Lung (tissue), 12 donors: ENCODE results near the gene FRMD4A. TPM values are rescaled to one million over a fixed set of nuclear protein-coding genes. Genes with fewer than 3 reads are reported as not detected.
"Not testable (repeated sequence)": the region's sequence is repeated elsewhere in the genome, so short reads cannot be mapped to it uniquely, and the experiment has no call there.

Experiments
- ATAC-seq: fragments of 200-7000 bp; cut with Tn5 transposase; one replicate; pipeline ENCODE4 v1.9.1; 2020; ENCODE audit warnings: moderate number of reproducible peaks; ENCODE audit not compliant: insufficient read depth, low FRiP score
- DNase-seq, 3 donors: peaks; one replicate each; pipeline ENCODE4 v3.0.0-alpha.2; 2013 to 2017
- H3K27ac ChIP-seq, 2 donors: one replicate each; pipeline ENCODE4 v1.5.1; 2013; ENCODE audit warnings: mild to moderate bottlenecking in 2 of 2, moderate library complexity in 2 of 2, control low read depth in 1 of 2, inconsistent platforms in 1 of 2, low read depth in 1 of 2, low read length in 1 of 2
- H3K27me3 ChIP-seq, 3 donors: one replicate each; pipeline ENCODE4 v1.5.1; 2013; ENCODE audit warnings: low read length in 2 of 3; ENCODE audit not compliant: control insufficient read depth in 3 of 3, insufficient read depth in 3 of 3
- H3K36me3 ChIP-seq, 4 donors: one replicate each; pipeline ENCODE4 v1.5.1; 2013; ENCODE audit warnings: low read length in 4 of 4, mild to moderate bottlenecking in 1 of 4, moderate library complexity in 1 of 4; ENCODE audit not compliant: control insufficient read depth in 4 of 4, insufficient read depth in 4 of 4
- H3K4me1 ChIP-seq, 5 donors: one replicate each; pipeline ENCODE4 v1.5.1; 2013; ENCODE audit warnings: low read length in 5 of 5, mild to moderate bottlenecking in 2 of 5, moderate library complexity in 1 of 5; ENCODE audit not compliant: control insufficient read depth in 5 of 5, insufficient read depth in 5 of 5
- H3K4me3 ChIP-seq: one replicate; pipeline ENCODE4 v1.5.1; 2013; ENCODE audit warnings: mild to moderate bottlenecking, control low read depth, moderate library complexity
- H3K9ac ChIP-seq, 2 donors: one replicate each; pipeline ENCODE4 v1.5.1; 2013; ENCODE audit warnings: low read length in 2 of 2, control low read depth in 1 of 2; ENCODE audit not compliant: insufficient read depth in 1 of 2
- H3K9me3 ChIP-seq, 4 donors: one replicate each; pipeline ENCODE4 v1.5.1; 2013; ENCODE audit warnings: low read length in 3 of 4, mild to moderate bottlenecking in 1 of 4, moderate library complexity in 1 of 4; ENCODE audit not compliant: control insufficient read depth in 4 of 4, insufficient read depth in 3 of 4
- CTCF ChIP-seq: IDR thresholded peaks from 2 replicates; pipeline ENCODE4 v1.5.1; 2012; ENCODE audit warnings: mild to moderate bottlenecking; ENCODE audit errors: control extremely low read depth, extremely low read depth
- WGBS, 2 donors: extraction: QIAGEN DNeasy Blood & Tissue Kit; methylation state at CpG; one replicate each; pipeline ENCODE4 v1.1.7; 2013; 5-methylcytosine and 5-hydroxymethylcytosine counted together
- polyA plus RNA-seq, 2 donors: library from polyadenylated mRNA; stranded (reverse); fragments of 200-250 nt; gene quantifications; one replicate each; pipeline ENCODE4 v1.2.1, GENCODE V29; 2013
- total RNA-seq, 2 donors: library from RNA; depleted of rRNA in 1 of 2; stranded (reverse); fragments of >200 nt in 1 of 2; gene quantifications; one replicate each; pipeline ENCODE4 v1.2.1, GENCODE V29; 2014 to 2021
- donor health status: control.
- donor health status: control.
- donor health status: Bipolar disorder and iron deficiency.
- donor health status: healthy.
- donor health status: DM: yes; HTN: yes; CAD: no.

Gene FRMD4A
- total and polyA plus RNA-seq, 4 donors: 12.0 to 64.5 (median 29.3) TPM

GRCh38 chr10:13921941-13922340 is 408.8 kb downstream of the FRMD4A start:
- H3K4me1 ChIP-seq: peaks cover 0 to 14% (median 8%) of the 10 kb centered on the region in 5 donors
- H3K27me3 ChIP-seq: no peaks in the 10 kb centered on the region
- H3K4me3 ChIP-seq: no peak overlapping the region
- 62 to 67% methylated on average over 3 of the region's 3 CpGs for WGBS, 2 donors
- no peak overlapping the region for H3K27ac ChIP-seq
- no peak for ATAC-seq
- H3K9ac ChIP-seq: no peak overlapping the region
- H3K36me3 ChIP-seq: peaks cover 0 to 5% (median 0%) of the 10 kb centered on the region in 4 donors
- peaks cover 0 to 2% (median 0%) of the 10 kb centered on the region in 4 donors for H3K9me3 ChIP-seq
- no peak for DNase-seq
- no peak for TF ChIP-seq CTCF

- not testable (repeated sequence) for H3K27ac ChIP-seq, H3K4me3 ChIP-seq, DNase-seq, ATAC-seq, H3K36me3 ChIP-seq, H3K9ac ChIP-seq, H3K27me3 ChIP-seq, H3K9me3 ChIP-seq
- WGBS, 2 donors: 67 to 87% methylated on average over 3 of the region's 3 CpGs
- H3K4me1 ChIP-seq: peaks cover 0 to 12% (median 3%) of the 10 kb centered on the region in 5 donors
Observed at GRCh38 chr10:13921131-13921530, 409.6 kb downstream of the FRMD4A start.

- 27 to 30% methylated on average over 3 of the region's 3 CpGs for WGBS, 2 donors
- no peak for TF ChIP-seq CTCF
- DNase-seq: no peak
- no peak overlapping the region for H3K4me3 ChIP-seq
- peaks cover 0 to 2% (median 0%) of the 10 kb centered on the region in 4 donors for H3K9me3 ChIP-seq
- peaks cover 0 to 5% (median 0%) of the 10 kb centered on the region in 4 donors for H3K36me3 ChIP-seq
- H3K27me3 ChIP-seq: no peaks in the 10 kb centered on the region
- ATAC-seq: no peak
- H3K27ac ChIP-seq: no peak overlapping the region
- H3K4me1 ChIP-seq: peaks cover 0 to 8% (median 2%) of the 10 kb centered on the region in 5 donors
- H3K9ac ChIP-seq: no peak overlapping the region
Observed at GRCh38 chr10:13920465-13920864, 410.3 kb downstream of the FRMD4A start.

- ATAC-seq: no peak
- H3K4me1 ChIP-seq: peaks cover 0 to 8% (median 2%) of the 10 kb centered on the region in 5 donors
Observed at GRCh38 chr10:13920031-13920430, 410.7 kb downstream of the FRMD4A start.

More at GRCh38 chr10:13920031-13920430, 410.7 kb downstream of the FRMD4A start:
- H3K9ac ChIP-seq: no peak overlapping the region
- no peak for TF ChIP-seq CTCF
- H3K4me3 ChIP-seq: no peak overlapping the region
- WGBS, 2 donors: 85 to 94% methylated on average over 1 of the region's 1 CpG
- peaks cover 0 to 2% (median 0%) of the 10 kb centered on the region in 4 donors for H3K9me3 ChIP-seq
- DNase-seq: no peak
- H3K27me3 ChIP-seq: no peaks in the 10 kb centered on the region
- no peak overlapping the region for H3K27ac ChIP-seq
- peaks cover 0 to 5% (median 0%) of the 10 kb centered on the region in 4 donors for H3K36me3 ChIP-seq
